K562 (cell line): ENCODE results near the gene PGAM2. TPM values are rescaled to one million over a fixed set of nuclear protein-coding genes. Genes with fewer than 3 reads are reported as not detected.
A peak's percentile ranks its signal among the peaks of the same experiment; 100 is the strongest.

Experiments
- ATAC-seq: fragments of 200-7000 bp; cut with Tn5 transposase; 3 replicates; pipeline ENCODE4 v1.9.1; 2020; ENCODE audit warnings: moderate library complexity
- BruUV-seq: library from RNA; stranded (reverse); fragments of 400-500 nt; replicated peaks from 2 replicates; lab custom pipeline; 2021; lab: Mats Ljungman, UMichigan
- CTCF ChIA-PET: fragments of 300-600 bp; formaldehyde crosslinking; extraction: SDS; loops from one replicate; lab custom pipeline; 2021; ENCODE audit warnings: low intra/inter-chr PET ratio; lab: Yijun Ruan, JAX
- POLR2A ChIA-PET: fragments of 300-600, 350-650 bp; sonication (Branson Sonifier 250); formaldehyde crosslinking; extraction: SDS; loops from one replicate; lab custom pipeline; 2021; ENCODE audit warnings: antibody characterized with exemption, inconsistent platforms; lab: Yijun Ruan, JAX
- DNase-seq, 4 experiments: peaks; one replicate each; pipeline versions ENCODE4 v3.0.0 to v3.0.0-alpha.2; 2011 to 2018; ENCODE audit warnings: low spot score in 3 of 4, mixed read lengths in 3 of 4; ENCODE audit errors: extremely low read depth in 1 of 4
- FAIRE-seq: peaks from 2 replicates; lab custom pipeline; 2011; peaks lifted over from hg19 to GRCh38; lab: Jason Lieb, UNC
- H2AFZ ChIP-seq: 2 replicates; pipeline ENCODE4 v1.6.0; 2011; ENCODE audit warnings: low read depth, low read length, control low read depth, inconsistent platforms
- H3K27ac ChIP-seq: fragments of 200-600 bp; 3 replicates; pipeline ENCODE4 v1.8.0; 2011; ENCODE audit warnings: low read depth, mild to moderate bottlenecking, control low read depth, inconsistent platforms, low read length, moderate library complexity, mixed read lengths; ENCODE audit errors: extremely low read depth
- H3K27me3 ChIP-seq, 2 experiments: fragments of 300-600 bp in 1 of 2; 2 replicates in 1 of 2; 3 replicates in 1 of 2; pipeline versions ENCODE4 v1.6.0 to v1.8.0; 2011; ENCODE audit warnings: inconsistent platforms in 2 of 2, low read length in 2 of 2, mild to moderate bottlenecking in 1 of 2, mixed read lengths in 1 of 2, moderate library complexity in 1 of 2; ENCODE audit not compliant: control insufficient read depth in 2 of 2, insufficient read depth in 2 of 2
- H3K36me3 ChIP-seq: fragments of 300-600 bp; 3 replicates; pipeline ENCODE4 v1.8.0; 2011; ENCODE audit warnings: mild to moderate bottlenecking, low read length, inconsistent platforms; ENCODE audit not compliant: control insufficient read depth, insufficient read depth
- H3K4me1 ChIP-seq, 2 experiments: fragments of 200-600 bp in 1 of 2; replicated peaks in 1 of 2; 2 replicates in 1 of 2; 3 replicates in 1 of 2; pipeline versions ENCODE4 v1.5.1 to v1.8.0; 2011; ENCODE audit warnings: inconsistent platforms in 2 of 2, low read length in 2 of 2, mild to moderate bottlenecking in 1 of 2, mixed read lengths in 1 of 2, moderate library complexity in 1 of 2; ENCODE audit not compliant: control insufficient read depth in 2 of 2, insufficient read depth in 2 of 2
- H3K4me2 ChIP-seq: 2 replicates; pipeline ENCODE4 v1.6.1; 2011; ENCODE audit warnings: low read length, control low read depth, inconsistent platforms, mixed read lengths; ENCODE audit not compliant: insufficient read depth
- H3K4me3 ChIP-seq: fragments of 200-600 bp; sonication (generic), shearing (Covaris generic); 2 replicates; pipeline ENCODE4 v1.5.1; 2016; ENCODE audit warnings: control low read depth, inconsistent platforms
- H3K79me2 ChIP-seq: fragments of 200-600 bp; 3 replicates; pipeline ENCODE4 v1.8.0; 2011; ENCODE audit warnings: low read length, inconsistent platforms; ENCODE audit not compliant: control insufficient read depth, insufficient read depth
- H3K9ac ChIP-seq, 2 experiments: 2 replicates each; pipeline versions ENCODE4 v1.6.0 to v1.6.1; 2011; ENCODE audit warnings: low read depth in 2 of 2, low read length in 2 of 2, control low read depth in 1 of 2, inconsistent platforms in 1 of 2, mild to moderate bottlenecking in 1 of 2, mixed read lengths in 1 of 2; ENCODE audit not compliant: insufficient read depth in 1 of 2
- H3K9me1 ChIP-seq: one replicate; pipeline ENCODE4 v1.6.0; 2011; ENCODE audit warnings: inconsistent platforms, mild to moderate bottlenecking, low read length, moderate library complexity; ENCODE audit not compliant: control insufficient read depth, insufficient read depth
- H3K9me3 ChIP-seq: replicated peaks from 2 replicates; pipeline ENCODE4 v1.5.1; 2011; ENCODE audit warnings: low read depth, low read length, inconsistent platforms; ENCODE audit not compliant: control insufficient read depth, insufficient read depth
- H4K20me1 ChIP-seq: replicated peaks from 2 replicates; pipeline ENCODE4 v1.6.1; 2011; ENCODE audit warnings: low read length, inconsistent platforms, mixed read lengths; ENCODE audit not compliant: control insufficient read depth, insufficient read depth
- POLR2G ChIP-seq: fragments of 200-400 bp; formaldehyde crosslinking; IDR thresholded peaks from 2 replicates; pipeline ENCODE4 v1.6.1; 2017; ENCODE audit warnings: low read depth, mild to moderate bottlenecking, antibody characterized with exemption, low read length, moderate library complexity
- WGBS: fragments of 100-300 bp; shearing (Covaris generic); methylation state at CpG from one replicate; pipeline ENCODE4 v1.1.6; 2016; ENCODE audit warnings: low coverage, mixed read lengths; ENCODE audit not compliant: insufficient coverage; ENCODE audit errors: missing lambda C conversion rate; 5-methylcytosine and 5-hydroxymethylcytosine counted together
- in situ Hi-C: fragments of 300-500 bp; cut with MboI; formaldehyde crosslinking; loops from 4 replicates; pipeline ENCODE4 v1.15.0; 2018; ENCODE audit warnings: inconsistent platforms, mixed read lengths
- intact Hi-C: fragments of 100-400 bp; cut with micrococcal nuclease; formaldehyde crosslinking; loops from 2 replicates; pipeline ENCODE4 v1.14.2; 2022
- polyA plus RNA-seq, 8 experiments: library from polyadenylated mRNA; depleted of rRNA in 4 of 8; stranded (reverse) in 5 of 8; unstranded in 3 of 8; fragments of >200 nt; fragmentation: Nextera tagmentation in 2 of 8; fragmentation: Illumina TruSeq in 1 of 8; extraction: Ambion mirVana in 2 of 8; extraction: Trizol in 1 of 8; gene quantifications; 2 replicates each; pipeline versions ENCODE4 v1.2.1 to v1.2.3, GENCODE V29; 2011 to 2014; ENCODE audit warnings: inconsistent platforms in 1 of 8, missing spikeins in 1 of 8
- total RNA-seq, 7 experiments: library from RNA; depleted of rRNA in 6 of 7; stranded (reverse); fragments of >200 nt in 6 of 7; fragmentation: Illumina TruSeq in 2 of 7; extraction: Trizol in 2 of 7; gene quantifications; 2 replicates each; pipeline versions ENCODE4 v1.2.1 to v1.2.3, GENCODE V29; 2011 to 2021; ENCODE audit warnings: low replicate concordance in 1 of 7
- TF ChIP-seq, protein P1 (sequence below), 2 experiments: IDR thresholded peaks; 2 replicates each; pipeline ENCODE4 v1.6.1; 2012; ENCODE audit warnings: improper control_type of control experiment in 2 of 2, low read depth in 2 of 2, low read length in 2 of 2, borderline replicate concordance in 1 of 2

The PGAM2 gene
- total and polyA plus RNA-seq, 9 of the 15 experiments (the other 6 are each of a cell fraction or from before 2014, with no cell fraction given) = not detected

GRCh38 chr7:44114586-44115310 lies 49.4 kb upstream of the PGAM2 start:
- H3K9ac ChIP-seq = no peak overlapping the region
- TF ChIP-seq POLR2G = peak; percentile 51; the same call in 1 of the 2 replicates
- TF ChIP-seq, protein P1, sequence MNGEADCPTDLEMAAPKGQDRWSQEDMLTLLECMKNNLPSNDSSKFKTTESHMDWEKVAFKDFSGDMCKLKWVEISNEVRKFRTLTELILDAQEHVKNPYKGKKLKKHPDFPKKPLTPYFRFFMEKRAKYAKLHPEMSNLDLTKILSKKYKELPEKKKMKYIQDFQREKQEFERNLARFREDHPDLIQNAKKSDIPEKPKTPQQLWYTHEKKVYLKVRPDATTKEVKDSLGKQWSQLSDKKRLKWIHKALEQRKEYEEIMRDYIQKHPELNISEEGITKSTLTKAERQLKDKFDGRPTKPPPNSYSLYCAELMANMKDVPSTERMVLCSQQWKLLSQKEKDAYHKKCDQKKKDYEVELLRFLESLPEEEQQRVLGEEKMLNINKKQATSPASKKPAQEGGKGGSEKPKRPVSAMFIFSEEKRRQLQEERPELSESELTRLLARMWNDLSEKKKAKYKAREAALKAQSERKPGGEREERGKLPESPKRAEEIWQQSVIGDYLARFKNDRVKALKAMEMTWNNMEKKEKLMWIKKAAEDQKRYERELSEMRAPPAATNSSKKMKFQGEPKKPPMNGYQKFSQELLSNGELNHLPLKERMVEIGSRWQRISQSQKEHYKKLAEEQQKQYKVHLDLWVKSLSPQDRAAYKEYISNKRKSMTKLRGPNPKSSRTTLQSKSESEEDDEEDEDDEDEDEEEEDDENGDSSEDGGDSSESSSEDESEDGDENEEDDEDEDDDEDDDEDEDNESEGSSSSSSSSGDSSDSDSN (IDR thresholded peaks at IDR 0.05; ENCODE audit: borderline replicate concordance in 1 of 2, low read depth in 2 of 2, low read length in 2 of 2) = no peak
- no peak for ATAC-seq
- intact Hi-C loops (no loop called here), in situ Hi-C loops (no loop called here)
- FAIRE-seq = no peak
- H4K20me1 ChIP-seq = peaks cover 31% of the 10 kb centered on the region
- H3K79me2 ChIP-seq = peaks cover 8% of the 10 kb centered on the region; the same call in 2 of the 3 replicates
- no peak overlapping the region for H3K4me2 ChIP-seq
- H3K36me3 ChIP-seq = peaks cover 54% of the 10 kb centered on the region; the same call in 2 of the 3 replicates
- peaks cover 13% of the 10 kb centered on the region for H3K9me1 ChIP-seq
- 88% methylated on average over 9 of the region's 12 CpGs for WGBS
- no peak for DNase-seq
- no peak overlapping the region for H3K4me3 ChIP-seq
- BruUV-seq = no TSS peak
- POLR2A ChIA-PET = interaction anchor here (0.6 to 2.9 kb wide), 7 partner anchors 9 to 117 kb away, joined by 3 to 16 read pairs (median 4); partner anchors contain the start of gene POLD2
- peaks cover 2 to 24% of the 10 kb centered on the region in 2 experiments; a peak in 3 of 5 replicates for H3K27me3 ChIP-seq
- H2AFZ ChIP-seq = no peak overlapping the region
- CTCF ChIA-PET = no interaction called here
- no peaks in the 10 kb centered on the region for H3K9me3 ChIP-seq
- no peak overlapping the region for H3K27ac ChIP-seq
- peaks cover 10 to 46% of the 10 kb centered on the region in 2 experiments; a peak in 4 of 5 replicates for H3K4me1 ChIP-seq
